B cell (primary cell): Measurements from ENCODE around the gene RNF19B.

Experiments used
- CTCF ChIP-seq: fragments of 200-600 bp; IDR thresholded peaks from one replicate; pipeline ENCODE4 v1.8.0; 2022; ENCODE audit warnings: antibody characterized with exemption, mild to moderate bottlenecking
- EZH2 ChIP-seq: IDR thresholded peaks from 2 replicates; pipeline ENCODE4 v1.6.1; 2012; ENCODE audit warnings: borderline replicate concordance, low read depth, mild to moderate bottlenecking, moderate library complexity, low read length; ENCODE audit not compliant: insufficient read depth, poor library complexity, severe bottlenecking

GRCh38 chr1:32892368-32893197 lies 72.0 kb downstream of the RNF19B start:
- TF ChIP-seq CTCF (peak; percentile 78), EZH2 (no peak)
